Measurements from ENCODE around the gene POLR3B.
A peak's percentile ranks its signal among the peaks of the same experiment; 100 is the strongest.

The POLR3B gene

DNA sequence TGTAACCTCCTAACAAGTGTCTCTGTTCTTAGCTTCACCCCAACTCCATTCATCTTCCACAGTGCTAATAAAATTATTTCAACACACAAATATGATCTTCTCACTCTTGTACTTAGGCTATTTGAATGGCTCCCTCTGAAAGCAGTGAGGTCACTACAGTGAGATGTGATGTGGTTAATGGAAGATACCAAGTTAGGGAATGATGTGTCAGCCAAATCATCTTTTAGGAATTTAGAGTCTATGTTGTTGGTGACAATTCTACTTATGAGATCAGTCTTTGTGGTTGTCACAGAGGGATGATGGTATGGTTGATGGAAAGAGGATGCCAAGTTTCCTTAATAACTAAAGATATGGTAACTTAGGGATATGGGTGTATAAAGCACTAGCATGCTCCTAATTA is 57.6 kb downstream of the POLR3B start:
- DNase-seq (ENCODE audit: insufficient read length, low spot score) (peak; percentile 7), FAIRE-seq (peak; percentile 93)
- TF ChIP-seq POLR2A (IDR thresholded peaks at IDR 0.05; ENCODE audit: low read depth, low read length) = no peak

DNA sequence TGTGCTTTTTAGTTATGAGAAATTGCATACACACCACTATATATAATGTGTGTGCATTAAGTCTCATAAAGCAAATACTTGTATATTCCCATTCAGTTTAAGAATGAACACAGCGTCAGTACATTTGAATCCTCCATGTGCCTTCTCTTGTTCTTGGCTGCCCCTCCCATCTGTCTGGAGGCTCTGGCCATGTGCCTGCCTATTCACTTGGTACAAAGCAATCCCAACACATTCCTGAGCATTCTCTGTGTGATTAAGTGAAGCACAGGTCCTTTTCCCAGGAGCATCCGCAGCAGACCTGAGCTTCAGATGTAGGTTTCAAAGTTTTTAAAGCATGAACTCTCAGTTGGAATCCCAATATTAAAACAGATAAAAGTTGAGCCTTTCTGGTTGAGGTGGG is 58.7 kb downstream of the POLR3B start:
- DNase-seq (ENCODE audit: insufficient read length, low spot score) (no peak), FAIRE-seq (no peak)
- TF ChIP-seq POLR2A (IDR thresholded peaks at IDR 0.05; ENCODE audit: low read depth, low read length) = no peak

DNA sequence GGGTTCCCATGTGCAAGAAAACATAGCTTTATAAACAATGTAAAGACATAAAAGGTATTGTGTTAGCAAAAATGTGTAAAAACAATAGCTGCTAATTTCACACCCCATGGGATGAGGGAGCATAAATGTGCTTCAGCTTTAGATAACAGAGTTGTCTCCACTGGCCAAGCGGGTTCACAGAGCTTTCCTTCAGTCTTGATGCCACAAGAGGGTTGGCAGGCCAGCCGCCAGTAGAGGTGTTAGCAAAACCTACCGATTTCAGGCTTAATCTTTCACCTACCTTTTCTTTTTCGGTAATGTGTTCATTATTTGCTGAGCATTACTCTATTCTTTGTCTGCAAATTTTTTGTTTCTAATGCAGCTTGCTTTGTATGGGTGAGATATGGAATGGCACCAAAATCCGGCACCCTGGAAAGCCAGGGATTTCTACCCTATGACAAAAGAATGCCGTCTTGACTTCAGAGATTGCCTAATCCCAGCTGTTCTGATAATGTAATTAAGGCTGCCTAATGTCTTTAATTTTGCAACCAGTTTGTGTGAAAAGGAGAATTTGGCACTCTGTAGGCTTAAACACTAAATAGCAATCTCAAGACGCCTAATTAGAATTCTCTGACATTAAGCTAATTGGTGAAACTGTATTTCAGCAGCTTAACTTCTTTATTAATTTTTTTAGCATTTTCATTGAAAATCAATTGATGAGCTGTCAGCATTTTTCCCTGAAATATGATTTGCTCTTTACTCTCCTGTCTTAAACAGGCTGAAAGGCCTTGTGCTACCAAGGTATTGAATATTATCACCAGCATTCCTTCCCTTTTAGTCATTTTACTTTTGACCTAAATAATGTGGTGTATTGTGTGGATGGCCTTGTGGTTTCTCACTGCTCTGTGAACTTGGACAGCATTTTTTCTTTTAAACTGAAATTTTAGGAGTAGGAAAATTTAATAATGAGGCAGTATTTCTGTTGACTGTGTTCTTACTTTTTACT is 60.7 kb downstream of the POLR3B start:
- DNase-seq (ENCODE audit: insufficient read length, low spot score) (peak; percentile 14), FAIRE-seq (peak; percentile 82)

DNA sequence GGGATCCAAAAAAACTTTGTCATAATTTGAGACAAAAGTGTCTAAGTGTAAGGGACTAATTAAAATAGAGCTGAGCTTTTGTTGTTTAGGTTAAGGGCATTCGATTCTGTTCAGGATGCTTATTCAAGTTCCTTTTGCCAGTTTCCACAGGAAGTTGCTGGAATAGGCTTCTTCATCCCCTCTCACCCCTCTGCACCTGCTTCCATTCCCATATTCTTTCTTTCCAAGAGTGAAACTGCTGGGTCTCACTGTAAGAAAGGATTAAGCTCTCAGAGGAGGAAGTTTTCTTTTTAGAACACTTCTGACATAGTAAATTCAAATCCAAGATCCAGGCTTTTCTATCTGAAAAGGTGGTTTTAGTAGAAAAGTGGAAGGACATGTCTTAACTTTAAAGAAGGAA is 61.4 kb downstream of the POLR3B start:
- DNase-seq (ENCODE audit: insufficient read length, low spot score) (no peak), FAIRE-seq (no peak)
- TF ChIP-seq POLR2A (IDR thresholded peaks at IDR 0.05; ENCODE audit: low read depth, low read length) = no peak

More for the DNA sequence above, 60.7 kb downstream of the POLR3B start:
- TF ChIP-seq POLR2A (IDR thresholded peaks at IDR 0.05; ENCODE audit: low read depth, low read length) = no peak

DNA sequence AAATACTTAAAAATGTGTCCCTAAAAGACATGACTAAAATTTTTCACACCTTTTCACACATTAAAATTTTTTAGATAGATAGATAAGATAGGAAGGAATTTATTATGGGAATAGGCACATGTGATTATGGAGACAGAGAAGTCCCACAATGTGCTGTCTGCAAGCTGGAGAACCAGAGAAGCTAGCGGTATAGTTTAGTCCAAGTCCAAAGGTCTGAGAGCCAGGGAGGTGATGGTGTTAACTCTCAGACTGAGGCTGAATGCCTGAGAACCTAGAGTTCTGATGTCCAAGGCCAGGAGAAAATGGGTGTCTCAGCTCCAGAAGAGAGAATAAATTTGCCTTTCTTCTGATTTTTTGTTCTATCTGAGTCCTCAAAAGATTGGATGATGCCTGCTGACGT is 65.7 kb downstream of the POLR3B start:
- no peak for DNase-seq (ENCODE audit: insufficient read length, low spot score)
- TF ChIP-seq POLR2A (IDR thresholded peaks at IDR 0.05; ENCODE audit: low read depth, low read length) = no peak
- no peak for FAIRE-seq

DNA sequence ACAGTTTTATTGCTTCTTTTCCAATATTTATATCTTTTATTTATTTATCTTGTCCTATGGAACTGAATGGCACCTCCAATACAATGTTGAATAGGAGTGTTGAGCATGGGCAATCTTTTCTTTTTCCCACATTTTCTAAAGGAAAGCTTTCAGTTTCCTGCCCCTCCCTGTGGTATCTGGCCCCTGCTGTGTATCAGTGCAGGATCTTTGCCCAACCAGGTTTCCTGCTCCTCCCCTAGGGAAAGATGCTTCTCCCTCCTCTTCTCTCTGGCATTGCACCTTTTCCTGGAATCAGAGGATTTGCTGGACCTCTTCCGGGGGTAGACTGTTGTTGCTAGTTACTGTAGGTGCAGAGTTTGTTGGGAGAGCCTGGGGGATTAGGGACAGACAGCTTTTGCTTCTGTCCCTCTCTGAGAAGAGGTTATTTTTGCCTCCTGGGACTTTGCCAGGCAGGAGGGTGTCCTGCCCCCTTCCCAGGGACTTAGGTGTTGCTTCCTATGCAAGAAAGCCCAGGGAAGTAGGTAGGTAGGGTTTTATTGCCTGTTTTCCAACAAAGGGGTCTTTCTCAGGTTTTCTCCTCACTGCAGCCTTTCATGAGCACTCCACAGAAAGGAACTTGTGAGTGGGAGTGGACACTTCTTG is 67.6 kb downstream of the POLR3B start:
- no peak for TF ChIP-seq POLR2A (IDR thresholded peaks at IDR 0.05; ENCODE audit: low read depth, low read length)
- DNase-seq (ENCODE audit: insufficient read length, low spot score) (peak; percentile 3), FAIRE-seq (no peak)

DNA sequence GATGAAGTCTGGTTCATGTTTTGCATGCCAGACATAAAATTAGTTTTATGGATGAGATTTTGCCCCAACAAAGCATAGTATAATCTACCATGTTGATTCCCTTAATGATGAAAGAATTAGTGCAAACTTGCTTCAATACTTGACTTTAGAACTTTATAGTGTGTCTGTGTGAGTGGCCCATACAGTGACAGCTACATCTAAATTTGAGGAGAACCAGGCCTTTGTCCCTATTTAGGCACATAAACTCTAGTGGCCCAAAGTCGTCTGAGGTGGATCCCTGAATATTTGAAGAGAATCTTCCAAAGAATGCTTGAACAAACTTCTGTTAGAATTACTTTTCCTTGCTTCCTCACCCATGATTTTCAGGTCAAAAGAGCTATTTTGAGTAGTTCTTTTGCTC is 70.4 kb downstream of the POLR3B start:
- no peak for TF ChIP-seq POLR2A (IDR thresholded peaks at IDR 0.05; ENCODE audit: low read depth, low read length)
- no peak for FAIRE-seq

DNA sequence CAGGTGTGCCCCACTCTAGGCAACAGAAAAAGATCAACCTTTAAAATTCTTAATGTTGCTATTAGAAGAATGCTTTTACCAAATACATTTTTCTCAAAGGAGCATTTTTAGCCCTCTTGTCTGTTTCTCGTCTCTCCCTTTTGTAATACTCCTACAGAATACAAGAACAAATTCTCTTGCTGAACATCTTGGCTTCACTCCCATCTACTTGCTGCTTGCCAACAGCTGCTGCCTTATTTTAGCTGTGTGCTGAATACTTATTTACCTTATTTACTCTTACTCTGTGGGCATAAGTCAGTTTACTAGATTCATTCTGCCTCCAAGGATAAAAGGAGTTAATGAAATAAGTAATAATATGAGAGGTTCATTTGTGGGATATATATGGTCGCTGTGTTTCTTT is 70.8 kb downstream of the POLR3B start:
- DNase-seq (ENCODE audit: insufficient read length, low spot score) = no peak
- no peak for FAIRE-seq

More for the DNA sequence above, 70.4 kb downstream of the POLR3B start:
- no peak for DNase-seq (ENCODE audit: insufficient read length, low spot score)

DNA sequence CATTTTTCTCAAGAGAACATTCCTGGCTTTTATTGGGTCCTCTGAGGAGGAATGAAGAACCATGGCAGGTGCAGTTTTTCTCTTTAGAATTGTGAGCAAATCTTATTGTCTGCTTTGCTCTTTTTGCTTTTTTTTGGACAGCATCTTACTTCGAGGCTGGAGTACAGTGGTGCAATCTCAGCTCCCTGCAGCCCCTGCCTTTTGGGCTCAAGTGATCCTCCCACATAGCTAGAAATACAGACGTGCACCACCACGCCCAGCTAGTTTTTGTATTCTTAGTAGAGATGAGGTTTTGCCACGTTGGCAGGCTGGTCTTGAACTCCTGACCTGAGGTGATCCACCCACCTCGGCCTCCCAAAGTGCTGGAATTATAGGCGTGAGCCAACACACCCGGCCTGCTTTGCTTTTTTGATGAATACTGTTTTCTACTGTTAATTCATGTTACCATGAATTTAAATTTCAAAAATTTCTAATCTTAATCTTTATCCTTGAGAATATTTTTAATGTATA is 71.5 kb downstream of the POLR3B start:
- FAIRE-seq (no peak), DNase-seq (ENCODE audit: insufficient read length, low spot score) (no peak)
- no peak for TF ChIP-seq POLR2A (IDR thresholded peaks at IDR 0.05; ENCODE audit: low read depth, low read length)

More for the DNA sequence above, 70.8 kb downstream of the POLR3B start:
- TF ChIP-seq POLR2A (IDR thresholded peaks at IDR 0.05; ENCODE audit: low read depth, low read length) = no peak

DNA sequence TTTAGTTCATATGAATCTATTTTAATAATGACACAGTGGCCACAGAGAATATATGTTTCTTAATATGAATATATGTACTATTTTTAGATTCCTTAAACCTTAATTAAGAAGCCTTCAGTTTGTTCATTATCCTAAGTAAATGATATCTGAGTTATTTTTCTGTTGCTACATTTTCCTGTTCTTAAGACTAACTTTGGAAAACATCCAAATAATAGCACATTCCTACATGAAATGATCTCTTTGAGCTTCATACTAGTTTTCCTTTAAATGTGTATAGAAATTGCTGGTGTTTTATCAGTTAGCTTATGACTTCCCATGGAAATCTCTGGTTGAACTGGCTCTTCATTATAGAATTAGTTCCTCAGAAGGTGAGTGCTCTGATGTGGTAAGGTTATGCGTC is 72.1 kb downstream of the POLR3B start:
- DNase-seq (ENCODE audit: insufficient read length, low spot score) (no peak), FAIRE-seq (no peak)
- no peak for TF ChIP-seq POLR2A (IDR thresholded peaks at IDR 0.05; ENCODE audit: low read depth, low read length)

DNA sequence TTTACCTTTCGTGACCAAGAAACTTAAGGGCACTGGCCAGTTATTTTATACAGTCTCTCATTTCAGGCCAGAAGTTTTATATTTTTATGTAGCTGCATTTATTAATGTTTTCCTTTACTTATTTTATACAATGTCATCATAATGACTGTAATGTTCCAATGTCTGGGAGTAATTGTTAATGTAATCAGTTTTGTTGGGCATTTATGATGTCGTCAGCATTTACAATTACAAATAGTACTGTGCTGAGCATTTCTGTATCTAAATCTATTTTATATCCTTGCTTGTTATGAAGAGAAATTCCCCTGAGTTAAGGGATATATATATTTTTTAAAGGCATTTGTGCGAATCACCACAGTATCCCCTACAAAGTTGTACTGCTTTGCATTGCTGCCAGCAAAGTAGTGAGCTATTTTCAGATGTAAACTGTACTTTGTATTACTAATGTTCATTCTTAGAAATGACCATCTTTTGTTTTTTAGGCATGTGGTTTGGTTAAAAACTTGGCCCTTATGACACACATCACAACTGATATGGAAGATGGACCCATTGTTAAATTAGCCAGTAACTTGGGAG is 74.4 kb downstream of the POLR3B start:
- TF ChIP-seq POLR2A (IDR thresholded peaks at IDR 0.05; ENCODE audit: low read depth, low read length) = no peak
- DNase-seq (ENCODE audit: insufficient read length, low spot score) (no peak), FAIRE-seq (no peak)

DNA sequence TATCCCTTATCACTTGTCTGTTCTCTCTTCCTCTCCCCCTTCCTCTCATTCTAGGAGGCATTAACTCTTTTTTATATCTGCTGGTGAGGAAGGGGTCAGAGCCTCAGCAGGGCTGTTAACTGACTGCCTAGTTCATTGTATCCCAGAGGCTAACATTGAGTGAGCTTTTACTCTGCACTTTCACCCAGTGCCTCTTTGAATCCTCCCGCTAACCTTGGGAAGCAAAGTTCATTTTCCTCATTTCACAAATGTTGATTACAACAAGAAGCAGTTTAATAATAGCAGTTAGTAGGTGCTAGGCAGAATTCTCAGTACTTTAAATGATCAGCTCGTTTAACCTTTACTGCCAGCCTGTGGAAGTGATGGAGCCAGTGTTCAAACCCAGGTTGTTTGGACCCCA is 75.5 kb downstream of the POLR3B start:
- FAIRE-seq (no peak), DNase-seq (ENCODE audit: insufficient read length, low spot score) (no peak)
- TF ChIP-seq POLR2A (IDR thresholded peaks at IDR 0.05; ENCODE audit: low read depth, low read length) = no peak

DNA sequence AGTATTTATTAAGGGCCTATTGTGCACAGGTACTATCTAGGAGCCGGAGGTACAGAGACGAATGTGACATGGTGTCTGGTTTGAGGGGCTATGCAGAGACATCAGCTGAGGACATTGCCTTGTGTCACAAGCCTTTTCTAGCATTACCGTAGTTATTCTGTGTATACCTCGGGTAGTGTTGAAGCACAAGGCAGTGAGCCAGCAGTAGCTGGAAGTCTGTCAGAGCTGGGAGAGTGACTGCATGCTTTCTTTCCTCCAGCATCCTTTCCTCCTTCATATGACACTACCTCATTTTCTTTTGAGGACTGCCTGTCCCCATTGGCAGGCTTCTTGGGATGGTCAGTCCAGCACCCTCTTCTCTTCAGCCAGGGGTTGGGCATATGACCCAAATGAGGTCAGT is 77.0 kb downstream of the POLR3B start:
- TF ChIP-seq POLR2A (IDR thresholded peaks at IDR 0.05; ENCODE audit: low read depth, low read length) = no peak
- FAIRE-seq (no peak), DNase-seq (ENCODE audit: insufficient read length, low spot score) (no peak)

DNA sequence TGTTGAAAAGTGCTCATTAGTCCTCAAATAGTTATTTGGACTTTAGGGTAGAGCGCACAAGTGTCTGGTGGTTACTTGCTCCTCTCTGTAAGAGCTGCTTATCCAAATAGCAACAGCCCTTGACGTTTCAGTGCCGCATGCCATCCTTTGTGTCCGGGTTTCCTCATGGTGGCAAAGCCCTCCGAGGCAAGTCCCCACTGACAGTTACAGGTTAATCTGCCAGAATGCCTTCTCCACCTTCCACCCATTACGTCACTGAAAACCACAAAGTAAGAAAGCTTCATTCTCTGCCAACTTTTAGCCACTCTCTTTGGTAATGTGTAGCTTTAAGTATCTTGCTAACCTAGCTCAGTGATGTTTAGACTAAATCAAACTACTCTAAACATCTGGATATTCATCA is 78.6 kb downstream of the POLR3B start:
- DNase-seq (ENCODE audit: insufficient read length, low spot score) (no peak), FAIRE-seq (no peak)
- no peak for TF ChIP-seq POLR2A (IDR thresholded peaks at IDR 0.05; ENCODE audit: low read depth, low read length)
